K562 (cell line): ENCODE measurements around the gene POU3F1. TPM values are rescaled to one million over a fixed set of nuclear protein-coding genes. Genes with fewer than 3 reads are reported as not detected.
A peak's percentile ranks its signal among the peaks of the same experiment; 100 is the strongest.

Experiments
- ATAC-seq: fragments of 200-7000 bp; cut with Tn5 transposase; 3 replicates; pipeline ENCODE4 v1.9.1; 2020; ENCODE audit warnings: moderate library complexity
- BruUV-seq: library from RNA; stranded (reverse); fragments of 400-500 nt; replicated peaks from 2 replicates; lab custom pipeline; 2021; lab: Mats Ljungman, UMichigan
- CTCF ChIA-PET: fragments of 300-600 bp; formaldehyde crosslinking; extraction: SDS; loops from one replicate; lab custom pipeline; 2021; ENCODE audit warnings: low intra/inter-chr PET ratio; lab: Yijun Ruan, JAX
- POLR2A ChIA-PET: fragments of 300-600, 350-650 bp; sonication (Branson Sonifier 250); formaldehyde crosslinking; extraction: SDS; loops from one replicate; lab custom pipeline; 2021; ENCODE audit warnings: antibody characterized with exemption, inconsistent platforms; lab: Yijun Ruan, JAX
- DNase-seq, 4 experiments: peaks; one replicate each; pipeline versions ENCODE4 v3.0.0 to v3.0.0-alpha.2; 2011 to 2018; ENCODE audit warnings: low spot score in 3 of 4, mixed read lengths in 3 of 4; ENCODE audit errors: extremely low read depth in 1 of 4
- FAIRE-seq: peaks from 2 replicates; lab custom pipeline; 2011; peaks lifted over from hg19 to GRCh38; lab: Jason Lieb, UNC
- H2AFZ ChIP-seq: 2 replicates; pipeline ENCODE4 v1.6.0; 2011; ENCODE audit warnings: low read depth, low read length, control low read depth, inconsistent platforms
- H3K27ac ChIP-seq: fragments of 200-600 bp; 3 replicates; pipeline ENCODE4 v1.8.0; 2011; ENCODE audit warnings: low read depth, mild to moderate bottlenecking, control low read depth, inconsistent platforms, low read length, moderate library complexity, mixed read lengths; ENCODE audit errors: extremely low read depth
- H3K27me3 ChIP-seq, 2 experiments: fragments of 300-600 bp in 1 of 2; 2 replicates in 1 of 2; 3 replicates in 1 of 2; pipeline versions ENCODE4 v1.6.0 to v1.8.0; 2011; ENCODE audit warnings: inconsistent platforms in 2 of 2, low read length in 2 of 2, mild to moderate bottlenecking in 1 of 2, mixed read lengths in 1 of 2, moderate library complexity in 1 of 2; ENCODE audit not compliant: control insufficient read depth in 2 of 2, insufficient read depth in 2 of 2
- H3K36me3 ChIP-seq: fragments of 300-600 bp; 3 replicates; pipeline ENCODE4 v1.8.0; 2011; ENCODE audit warnings: mild to moderate bottlenecking, low read length, inconsistent platforms; ENCODE audit not compliant: control insufficient read depth, insufficient read depth
- H3K4me1 ChIP-seq, 2 experiments: fragments of 200-600 bp in 1 of 2; replicated peaks in 1 of 2; 2 replicates in 1 of 2; 3 replicates in 1 of 2; pipeline versions ENCODE4 v1.5.1 to v1.8.0; 2011; ENCODE audit warnings: inconsistent platforms in 2 of 2, low read length in 2 of 2, mild to moderate bottlenecking in 1 of 2, mixed read lengths in 1 of 2, moderate library complexity in 1 of 2; ENCODE audit not compliant: control insufficient read depth in 2 of 2, insufficient read depth in 2 of 2
- H3K4me2 ChIP-seq: 2 replicates; pipeline ENCODE4 v1.6.1; 2011; ENCODE audit warnings: low read length, control low read depth, inconsistent platforms, mixed read lengths; ENCODE audit not compliant: insufficient read depth
- H3K4me3 ChIP-seq: fragments of 200-600 bp; sonication (generic), shearing (Covaris generic); 2 replicates; pipeline ENCODE4 v1.5.1; 2016; ENCODE audit warnings: control low read depth, inconsistent platforms
- H3K79me2 ChIP-seq: fragments of 200-600 bp; 3 replicates; pipeline ENCODE4 v1.8.0; 2011; ENCODE audit warnings: low read length, inconsistent platforms; ENCODE audit not compliant: control insufficient read depth, insufficient read depth
- H3K9ac ChIP-seq, 2 experiments: 2 replicates each; pipeline versions ENCODE4 v1.6.0 to v1.6.1; 2011; ENCODE audit warnings: low read depth in 2 of 2, low read length in 2 of 2, control low read depth in 1 of 2, inconsistent platforms in 1 of 2, mild to moderate bottlenecking in 1 of 2, mixed read lengths in 1 of 2; ENCODE audit not compliant: insufficient read depth in 1 of 2
- H3K9me1 ChIP-seq: one replicate; pipeline ENCODE4 v1.6.0; 2011; ENCODE audit warnings: inconsistent platforms, mild to moderate bottlenecking, low read length, moderate library complexity; ENCODE audit not compliant: control insufficient read depth, insufficient read depth
- H3K9me3 ChIP-seq: replicated peaks from 2 replicates; pipeline ENCODE4 v1.5.1; 2011; ENCODE audit warnings: low read depth, low read length, inconsistent platforms; ENCODE audit not compliant: control insufficient read depth, insufficient read depth
- H4K20me1 ChIP-seq: replicated peaks from 2 replicates; pipeline ENCODE4 v1.6.1; 2011; ENCODE audit warnings: low read length, inconsistent platforms, mixed read lengths; ENCODE audit not compliant: control insufficient read depth, insufficient read depth
- MGA ChIP-seq: fragments of 450-650 bp; IDR thresholded peaks from 2 replicates; pipeline ENCODE4 v1.6.1; 2016; ENCODE audit warnings: mild to moderate bottlenecking, moderate library complexity
- PATZ1 ChIP-seq: fragments of 250-450 bp; sonication (Bioruptor Pico); IDR thresholded peaks from 2 replicates; pipeline ENCODE4 v1.5.0; 2020; ENCODE audit warnings: mild to moderate bottlenecking, borderline replicate concordance
- POLR2AphosphoS2 ChIP-seq: IDR thresholded peaks from 2 replicates; pipeline ENCODE4 v1.6.1; 2012; ENCODE audit warnings: low read length, improper control_type of control experiment
- WGBS: fragments of 100-300 bp; shearing (Covaris generic); methylation state at CpG from one replicate; pipeline ENCODE4 v1.1.6; 2016; ENCODE audit warnings: low coverage, mixed read lengths; ENCODE audit not compliant: insufficient coverage; ENCODE audit errors: missing lambda C conversion rate; 5-methylcytosine and 5-hydroxymethylcytosine counted together
- in situ Hi-C: fragments of 300-500 bp; cut with MboI; formaldehyde crosslinking; loops from 4 replicates; pipeline ENCODE4 v1.15.0; 2018; ENCODE audit warnings: inconsistent platforms, mixed read lengths
- intact Hi-C: fragments of 100-400 bp; cut with micrococcal nuclease; formaldehyde crosslinking; loops from 2 replicates; pipeline ENCODE4 v1.14.2; 2022
- polyA plus RNA-seq, 8 experiments: library from polyadenylated mRNA; depleted of rRNA in 4 of 8; stranded (reverse) in 5 of 8; unstranded in 3 of 8; fragments of >200 nt; fragmentation: Nextera tagmentation in 2 of 8; fragmentation: Illumina TruSeq in 1 of 8; extraction: Ambion mirVana in 2 of 8; extraction: Trizol in 1 of 8; gene quantifications; 2 replicates each; pipeline versions ENCODE4 v1.2.1 to v1.2.3, GENCODE V29; 2011 to 2014; ENCODE audit warnings: inconsistent platforms in 1 of 8, missing spikeins in 1 of 8
- total RNA-seq, 7 experiments: library from RNA; depleted of rRNA in 6 of 7; stranded (reverse); fragments of >200 nt in 6 of 7; fragmentation: Illumina TruSeq in 2 of 7; extraction: Trizol in 2 of 7; gene quantifications; 2 replicates each; pipeline versions ENCODE4 v1.2.1 to v1.2.3, GENCODE V29; 2011 to 2021; ENCODE audit warnings: low replicate concordance in 1 of 7

Gene POU3F1
- total and polyA plus RNA-seq, 9 of the 15 experiments (the other 6 are each of a cell fraction or from before 2014, with no cell fraction given), result 0.09 TPM; not detected in 8

- Histone ChIP-seq H3K79me2 (peaks cover 3% of the 10 kb centered on the region; the same call in 2 of the 3 replicates), H3K36me3 (peaks cover 71% of the 10 kb centered on the region), H3K4me1 (peaks cover 8 to 20% of the 10 kb centered on the region in 2 experiments; a peak in 3 of 5 replicates), H3K9me1 (no peaks in the 10 kb centered on the region), H3K9ac (no peak overlapping the region), H3K4me3 (no peak overlapping the region), H3K27me3 (no peaks in the 10 kb centered on the region), H3K4me2 (no peak overlapping the region), H3K27ac (no peak overlapping the region), H3K9me3 (no peaks in the 10 kb centered on the region), H2AFZ (no peak overlapping the region), H4K20me1 (peaks cover 21% of the 10 kb centered on the region)
- ATAC-seq (no peak), FAIRE-seq (no peak), DNase-seq (no peak)
- 94% methylated on average over 2 of the region's 2 CpGs for WGBS
- CTCF ChIA-PET, result no interaction called here
- BruUV-seq, result no TSS peak
- in situ Hi-C loops (loop anchor here (25.0 kb wide), 1 partner anchor 562 kb away; no protein-coding TSS in a partner anchor), intact Hi-C loops (no loop called here)
- POLR2A ChIA-PET, result interaction anchor here (0.6 to 7.5 kb wide), 5 partner anchors 9 to 108 kb away, joined by 3 to 71 read pairs (median 3); partner anchors contain the start of gene UTP11
- 0 out of 2 replicates have a peak, but pooled peaks have one; percentile 13 for TF ChIP-seq POLR2AphosphoS2
- TF ChIP-seq PATZ1, result no peak
- TF ChIP-seq MGA, result no peak
These were observed 21.4 kb downstream of the POU3F1 start for GRCh38 chr1:38025233-38025632.
